Measurements from ENCODE around the gene SMOC2.

SMOC2 gene

GRCh38 chr6:168578036-168578435 is 137.1 kb downstream of the SMOC2 start:
- no peak for DNase-seq

GRCh38 chr6:168581236-168581635 is 140.3 kb downstream of the SMOC2 start:
- DNase-seq: no peak

- DNase-seq: no peak
Measured at GRCh38 chr6:168581706-168582105, 140.7 kb downstream of the SMOC2 start.

- no peak for DNase-seq
Measured at GRCh38 chr6:168582571-168582981, 141.6 kb downstream of the SMOC2 start.

GRCh38 chr6:168583126-168583525 is 142.1 kb downstream of the SMOC2 start:
- no peak for DNase-seq

- no peak for DNase-seq
Measured at GRCh38 chr6:168583821-168584220, 142.8 kb downstream of the SMOC2 start.

- DNase-seq: no peak
Measured at GRCh38 chr6:168584249-168584648, 143.3 kb downstream of the SMOC2 start.

GRCh38 chr6:168584671-168585070 is 143.7 kb downstream of the SMOC2 start:
- DNase-seq: no peak

GRCh38 chr6:168585441-168585840 is 144.5 kb downstream of the SMOC2 start:
- DNase-seq: no peak

GRCh38 chr6:168589275-168589674 is 148.3 kb downstream of the SMOC2 start:
- DNase-seq: no peak

GRCh38 chr6:168590406-168590805 is 149.4 kb downstream of the SMOC2 start:
- DNase-seq: no peak

- DNase-seq: no peak
Measured at GRCh38 chr6:168596344-168596743, 155.4 kb downstream of the SMOC2 start.

- no peak for DNase-seq
Measured at GRCh38 chr6:168597471-168597875, 156.5 kb downstream of the SMOC2 start.

GRCh38 chr6:168598251-168599117 is 157.5 kb downstream of the SMOC2 start:
- no peak for DNase-seq

- DNase-seq: no peak
Measured at GRCh38 chr6:168599118-168599494, 158.1 kb downstream of the SMOC2 start.

- no peak for DNase-seq
Measured at GRCh38 chr6:168599769-168600330, 158.9 kb downstream of the SMOC2 start.

- DNase-seq: no peak
Measured at GRCh38 chr6:168600381-168600780, 159.4 kb downstream of the SMOC2 start.

GRCh38 chr6:168601111-168601510 is 160.1 kb downstream of the SMOC2 start:
- DNase-seq: no peak

- DNase-seq: no peak
Measured at GRCh38 chr6:168601546-168601945, 160.6 kb downstream of the SMOC2 start.

GRCh38 chr6:168602576-168602975 is 161.6 kb downstream of the SMOC2 start:
- DNase-seq: no peak

GRCh38 chr6:168603234-168603633 is 162.2 kb downstream of the SMOC2 start:
- no peak for DNase-seq

- DNase-seq: no peak
Measured at GRCh38 chr6:168605964-168606363, 165.0 kb downstream of the SMOC2 start.

GRCh38 chr6:168606722-168607121 is 165.7 kb downstream of the SMOC2 start:
- DNase-seq: no peak

- DNase-seq: no peak
Measured at GRCh38 chr6:168607272-168608112, 166.5 kb downstream of the SMOC2 start.

All from KG1 (cell line).